NCI-H2196 (cell line): ENCODE data around the gene HSD11B1.
"Not testable (repeated sequence)": the region's sequence is repeated elsewhere in the genome, so short reads cannot be mapped to it uniquely, and the experiment has no call there.

Source experiments
- DNase-seq: peaks from one replicate; lab custom pipeline; 2025; ENCODE audit not compliant: unreplicated experiment; lab: John Stamatoyannopoulos, UW

Gene HSD11B1

GRCh38 chr1:209689477-209689876 lies 15.2 kb upstream of the HSD11B1 start:
- no peak for DNase-seq

GRCh38 chr1:209691237-209691636 lies 13.4 kb upstream of the HSD11B1 start:
- no peak for DNase-seq

- DNase-seq = no peak
Measured at GRCh38 chr1:209692296-209692695, 12.3 kb upstream of the HSD11B1 start.

- DNase-seq = peak; percentile 89
Measured at GRCh38 chr1:209692745-209693504, 11.7 kb upstream of the HSD11B1 start.

- no peak for DNase-seq
Measured at GRCh38 chr1:209696673-209697072, 8.0 kb upstream of the HSD11B1 start.

GRCh38 chr1:209697126-209697525 lies 7.5 kb upstream of the HSD11B1 start:
- DNase-seq = no peak

- DNase-seq = not testable (repeated sequence)
Measured at GRCh38 chr1:209700686-209701085, 4.0 kb upstream of the HSD11B1 start.

GRCh38 chr1:209702832-209703231 lies 1.8 kb upstream of the HSD11B1 start:
- no peak for DNase-seq

GRCh38 chr1:209703834-209704504 lies 677 bp upstream of the HSD11B1 start:
- no peak for DNase-seq

- no peak for DNase-seq
Measured at GRCh38 chr1:209705033-209705598, 470 bp downstream of the HSD11B1 start.

- DNase-seq = no peak
Measured at GRCh38 chr1:209706622-209707021, 2.0 kb downstream of the HSD11B1 start.

- DNase-seq = no peak
Measured at GRCh38 chr1:209707308-209707707, 2.7 kb downstream of the HSD11B1 start.

- no peak for DNase-seq
Measured at GRCh38 chr1:209708297-209708696, 3.7 kb downstream of the HSD11B1 start.

GRCh38 chr1:209710093-209710492 lies 5.4 kb downstream of the HSD11B1 start:
- DNase-seq = no peak

- DNase-seq = no peak
Measured at GRCh38 chr1:209710847-209711246, 6.2 kb downstream of the HSD11B1 start.

- no peak for DNase-seq
Measured at GRCh38 chr1:209714338-209714737, 9.7 kb downstream of the HSD11B1 start.

GRCh38 chr1:209715314-209715713 lies 10.7 kb downstream of the HSD11B1 start:
- DNase-seq = no peak

- DNase-seq = no peak
Measured at GRCh38 chr1:209717818-209718217, 13.2 kb downstream of the HSD11B1 start.

GRCh38 chr1:209720326-209720725 lies 15.7 kb downstream of the HSD11B1 start:
- no peak for DNase-seq

GRCh38 chr1:209720826-209721225 lies 16.2 kb downstream of the HSD11B1 start:
- no peak for DNase-seq

GRCh38 chr1:209721323-209721722 lies 16.7 kb downstream of the HSD11B1 start:
- DNase-seq = no peak

- DNase-seq = no peak
Measured at GRCh38 chr1:209723265-209723664, 18.6 kb downstream of the HSD11B1 start.
